CD14-positive monocyte (primary cell): ENCODE data around the gene MDK. TPM values are rescaled to one million over a fixed set of nuclear protein-coding genes. Genes with fewer than 3 reads are reported as not detected.

Source experiments
- DNase-seq, 3 donors: peaks; one replicate each; pipeline ENCODE4 v3.0.0-alpha.2; 2011 to 2022
- H2AFZ ChIP-seq: 2 replicates; pipeline ENCODE4 v1.6.0; 2012; ENCODE audit warnings: mild to moderate bottlenecking, low read depth, low read length, inconsistent platforms; ENCODE audit not compliant: insufficient read depth, poor library complexity, severe bottlenecking
- H3K27ac ChIP-seq, 2 donors: 1 replicate in 1 of 2; 2 replicates in 1 of 2; pipeline ENCODE4 v1.5.1; 2012 to 2013; ENCODE audit warnings: low read length in 2 of 2, control low read depth in 1 of 2, inconsistent platforms in 1 of 2, low read depth in 1 of 2, mild to moderate bottlenecking in 1 of 2
- H3K27me3 ChIP-seq, 2 donors: one replicate each; pipeline versions ENCODE4 v1.6.0 to v1.6.1; 2011 to 2013; ENCODE audit warnings: low read length in 2 of 2; ENCODE audit not compliant: control insufficient read depth in 2 of 2, insufficient read depth in 2 of 2
- H3K36me3 ChIP-seq, 2 donors: replicated peaks in 1 of 2; 1 replicate in 1 of 2; 2 replicates in 1 of 2; pipeline versions ENCODE4 v1.5.1 to v1.6.1; 2012 to 2013; ENCODE audit warnings: low read length in 2 of 2, control low read depth in 1 of 2, inconsistent platforms in 1 of 2, mild to moderate bottlenecking in 1 of 2; ENCODE audit not compliant: insufficient read depth in 2 of 2, control insufficient read depth in 1 of 2
- H3K4me1 ChIP-seq, 2 donors: 1 replicate in 1 of 2; 2 replicates in 1 of 2; pipeline versions ENCODE4 v1.5.1 to v1.6.1; 2012 to 2013; ENCODE audit warnings: low read length in 2 of 2, control low read depth in 1 of 2, inconsistent platforms in 1 of 2, mild to moderate bottlenecking in 1 of 2, moderate library complexity in 1 of 2; ENCODE audit not compliant: insufficient read depth in 2 of 2, control insufficient read depth in 1 of 2
- H3K4me2 ChIP-seq: replicated peaks from 2 replicates; pipeline ENCODE3; 2012; ENCODE audit warnings: low read length, moderate library complexity, mild to moderate bottlenecking; ENCODE audit not compliant: poor library complexity, severe bottlenecking; ENCODE audit errors: extremely low read depth
- H3K4me3 ChIP-seq, 3 experiments: fragments of 200-600 bp in 1 of 3; sonication (generic) in 1 of 3; replicated peaks in 1 of 3; 1 replicate in 2 of 3; 2 replicates in 1 of 3; pipeline ENCODE4 v1.5.1; 2011 to 2013; ENCODE audit warnings: low read length in 3 of 3, mild to moderate bottlenecking in 3 of 3, control low read depth in 2 of 3, low read depth in 2 of 3, inconsistent platforms in 1 of 3, moderate library complexity in 1 of 3
- H3K79me2 ChIP-seq: 2 replicates; pipeline ENCODE4 v1.6.0; 2012; ENCODE audit warnings: mild to moderate bottlenecking, control low read depth, inconsistent platforms, low read length, moderate library complexity; ENCODE audit not compliant: insufficient read depth
- H3K9ac ChIP-seq: 2 replicates; pipeline ENCODE4 v1.6.0; 2017; ENCODE audit warnings: low read length, mild to moderate bottlenecking; ENCODE audit not compliant: insufficient read depth, poor library complexity, severe bottlenecking
- H3K9me3 ChIP-seq, 2 donors: replicated peaks in 1 of 2; 1 replicate in 1 of 2; 2 replicates in 1 of 2; pipeline versions ENCODE4 v1.5.1 to v1.6.1; 2012 to 2013; ENCODE audit warnings: low read length in 2 of 2, control low read depth in 1 of 2; ENCODE audit not compliant: control insufficient read depth in 1 of 2, insufficient read depth in 1 of 2
- H4K20me1 ChIP-seq: 2 replicates; pipeline ENCODE4 v1.6.0; 2012; ENCODE audit warnings: mild to moderate bottlenecking, low read length, control low read depth, moderate library complexity; ENCODE audit not compliant: insufficient read depth
- H3K27ac Mint-ChIP-seq, 7 donors: one replicate each; pipeline ENCODE4 v1.8.0; 2020; ENCODE audit warnings: mild to moderate bottlenecking in 7 of 7, mixed read lengths in 7 of 7, moderate library complexity in 6 of 7, inconsistent platforms in 2 of 7
- H3K27me3 Mint-ChIP-seq, 3 donors: one replicate each; pipeline ENCODE4 v1.8.0; 2021 to 2022; ENCODE audit warnings: low read depth in 3 of 3, mild to moderate bottlenecking in 3 of 3, mixed read lengths in 3 of 3, moderate library complexity in 3 of 3, inconsistent platforms in 1 of 3
- H3K36me3 Mint-ChIP-seq, 2 donors: one replicate each; pipeline ENCODE4 v1.8.0; 2020; ENCODE audit warnings: mixed read lengths in 2 of 2, inconsistent platforms in 1 of 2, mild to moderate bottlenecking in 1 of 2
- H3K4me1 Mint-ChIP-seq: one replicate; pipeline ENCODE4 v1.8.0; 2020; ENCODE audit warnings: mild to moderate bottlenecking, mixed read lengths
- H3K4me3 Mint-ChIP-seq, 2 donors: one replicate each; pipeline ENCODE4 v1.8.0; 2020; ENCODE audit warnings: mild to moderate bottlenecking in 2 of 2, mixed read lengths in 2 of 2, moderate library complexity in 1 of 2
- H3K9me3 Mint-ChIP-seq, 7 donors: one replicate each; pipeline ENCODE4 v1.8.0; 2020 to 2022; ENCODE audit warnings: mixed read lengths in 7 of 7, mild to moderate bottlenecking in 6 of 7, moderate library complexity in 6 of 7, inconsistent platforms in 2 of 7
- WGBS: methylation state at CpG from one replicate; pipeline ENCODE4 v1.1.5; 2013; ENCODE audit warnings: missing lambda C conversion rate; ENCODE audit not compliant: insufficient coverage; 5-methylcytosine and 5-hydroxymethylcytosine counted together
- intact Hi-C, 2 donors: fragments of 100-400 bp; cut with micrococcal nuclease; formaldehyde crosslinking; loops; one replicate each; pipeline versions ENCODE4 v1.15.0 to v1.15.1; 2023
- polyA plus RNA-seq, 3 donors: library from polyadenylated mRNA; depleted of rRNA in 1 of 3; unstranded in 2 of 3; stranded (reverse) in 1 of 3; fragments of 300-500 nt in 2 of 3; fragments of >200 nt in 1 of 3; fragmentation: Illumina TruSeq in 2 of 3; gene quantifications; 1 replicate in 2 of 3; 2 replicates in 1 of 3; pipeline ENCODE4 v1.2.3, GENCODE V29; 2012 to 2021
- TF ChIP-seq, protein P1 (sequence below): fragments of 200-600 bp; IDR thresholded peaks from one replicate; pipeline ENCODE4 v1.8.0; 2022; ENCODE audit warnings: antibody characterized with exemption, mild to moderate bottlenecking

The MDK gene
- polyA plus RNA-seq, 3 donors: 2.8 TPM; not detected in 2

DNA sequence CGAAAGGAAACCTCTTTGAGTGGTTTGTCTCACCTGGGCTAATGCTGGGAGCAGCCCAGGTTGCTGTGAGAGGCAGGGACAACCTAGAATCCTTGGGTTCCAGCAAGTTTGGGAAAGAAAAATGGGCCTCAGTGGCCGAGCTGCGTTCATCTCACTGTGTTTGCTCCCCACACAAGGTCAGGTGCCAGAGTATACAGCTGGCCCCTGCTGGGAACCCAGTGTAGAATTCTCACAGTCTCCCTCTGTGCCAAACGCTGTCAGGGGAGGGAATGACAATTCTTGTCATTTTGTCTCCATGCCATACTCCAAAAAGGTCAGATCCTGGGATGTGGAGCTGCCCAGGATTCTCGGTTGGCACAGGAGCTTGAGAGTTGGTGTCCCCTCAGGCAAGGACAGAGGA, 29.9 kb upstream of the MDK start:
- no peaks in the 10 kb centered on the region for H3K27me3 ChIP-seq
- H3K4me1 ChIP-seq: peaks cover 71 to 89% of the 10 kb centered on the region in 2 donors
- no peak overlapping the region for H3K4me3 ChIP-seq
- no peak overlapping the region for H3K4me2 ChIP-seq
- TF ChIP-seq, protein P1, sequence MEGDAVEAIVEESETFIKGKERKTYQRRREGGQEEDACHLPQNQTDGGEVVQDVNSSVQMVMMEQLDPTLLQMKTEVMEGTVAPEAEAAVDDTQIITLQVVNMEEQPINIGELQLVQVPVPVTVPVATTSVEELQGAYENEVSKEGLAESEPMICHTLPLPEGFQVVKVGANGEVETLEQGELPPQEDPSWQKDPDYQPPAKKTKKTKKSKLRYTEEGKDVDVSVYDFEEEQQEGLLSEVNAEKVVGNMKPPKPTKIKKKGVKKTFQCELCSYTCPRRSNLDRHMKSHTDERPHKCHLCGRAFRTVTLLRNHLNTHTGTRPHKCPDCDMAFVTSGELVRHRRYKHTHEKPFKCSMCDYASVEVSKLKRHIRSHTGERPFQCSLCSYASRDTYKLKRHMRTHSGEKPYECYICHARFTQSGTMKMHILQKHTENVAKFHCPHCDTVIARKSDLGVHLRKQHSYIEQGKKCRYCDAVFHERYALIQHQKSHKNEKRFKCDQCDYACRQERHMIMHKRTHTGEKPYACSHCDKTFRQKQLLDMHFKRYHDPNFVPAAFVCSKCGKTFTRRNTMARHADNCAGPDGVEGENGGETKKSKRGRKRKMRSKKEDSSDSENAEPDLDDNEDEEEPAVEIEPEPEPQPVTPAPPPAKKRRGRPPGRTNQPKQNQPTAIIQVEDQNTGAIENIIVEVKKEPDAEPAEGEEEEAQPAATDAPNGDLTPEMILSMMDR: no peak
- 93% methylated on average over 4 of the region's 5 CpGs for WGBS
- H3K36me3 Mint-ChIP-seq: peaks cover 21 to 65% of the 10 kb centered on the region in 2 donors
- no peaks in the 10 kb centered on the region for H3K27me3 Mint-ChIP-seq
- H3K36me3 ChIP-seq: peaks cover 29 to 51% of the 10 kb centered on the region in 2 donors
- H3K79me2 ChIP-seq: peaks cover 98% of the 10 kb centered on the region
- peaks cover 83% of the 10 kb centered on the region for H3K4me1 Mint-ChIP-seq
- H2AFZ ChIP-seq: no peak overlapping the region
- H3K27ac ChIP-seq: peak overlapping the region in 1 of 2 donors; percentile 70
- peaks cover 97% of the 10 kb centered on the region for H4K20me1 ChIP-seq
- H3K4me3 Mint-ChIP-seq: no peak overlapping the region
- peak overlapping the region in 6 of 7 donors; percentile 6 to 89 (median 66) for H3K27ac Mint-ChIP-seq
- intact Hi-C loops: loop anchor here in 1 of 2 donors (2.0 kb wide), 1 partner anchor 15 kb away; no protein-coding TSS in a partner anchor
- no peak for DNase-seq
- no peaks in the 10 kb centered on the region for H3K9me3 ChIP-seq
- peak overlapping the region; percentile 25 for H3K9ac ChIP-seq
- no peaks in the 10 kb centered on the region for H3K9me3 Mint-ChIP-seq

DNA sequence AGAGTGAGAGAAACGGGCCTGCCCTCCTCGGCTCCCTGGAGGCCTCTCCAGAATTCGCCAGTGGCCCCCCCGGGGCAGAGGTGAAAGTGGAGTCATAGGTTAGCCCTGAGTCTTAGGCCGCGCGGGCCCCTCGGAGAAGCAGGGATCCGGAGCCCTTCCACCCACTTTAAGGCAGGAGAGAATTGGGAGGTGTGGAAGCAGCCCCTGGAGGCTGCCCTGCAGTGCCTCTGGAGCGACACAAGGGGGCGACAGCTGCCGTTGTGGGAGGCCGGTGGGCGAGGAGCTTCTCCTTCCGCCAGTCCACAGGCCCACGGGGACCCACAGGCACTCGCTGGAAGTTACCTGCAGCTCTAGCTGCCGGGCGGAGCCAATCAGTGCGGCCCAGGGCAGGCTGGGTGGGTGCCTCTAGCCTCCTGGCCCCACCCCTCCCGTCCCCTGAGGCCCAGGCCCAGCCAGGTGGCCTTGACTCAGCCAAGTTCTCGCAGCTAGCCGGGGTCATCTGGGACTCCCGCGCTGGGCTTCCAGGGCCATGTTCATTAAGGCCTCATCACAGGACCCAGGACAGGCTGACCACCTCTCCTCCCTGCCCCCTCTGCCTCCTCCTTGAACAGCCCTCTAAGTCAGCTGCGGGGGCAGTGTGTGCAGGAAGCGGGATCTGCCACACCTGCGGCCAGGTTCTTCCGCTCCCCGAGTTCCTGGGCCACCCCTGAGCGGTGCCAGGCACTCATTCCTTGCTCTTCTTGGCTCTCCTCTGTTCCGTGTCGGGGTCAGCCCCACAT, 29.2 kb upstream of the MDK start:
- WGBS: 70% methylated on average over 25 of the region's 33 CpGs
- Mint-ChIP-seq H3K36me3 (peaks cover 21 to 65% of the 10 kb centered on the region in 2 donors), H3K4me1 (peaks cover 85% of the 10 kb centered on the region), H3K4me3 (no peak overlapping the region), H3K9me3 (no peaks in the 10 kb centered on the region), H3K27me3 (no peaks in the 10 kb centered on the region), H3K27ac (peak overlapping the region; percentile 63 to 92 (median 79))
- peak overlapping the region; percentile 25 for H3K9ac ChIP-seq
- H3K9me3 ChIP-seq: no peaks in the 10 kb centered on the region
- TF ChIP-seq, protein P1: peak; percentile 99
- no peak overlapping the region for H2AFZ ChIP-seq
- peak overlapping the region; percentile 22 to 70 for H3K27ac ChIP-seq
- peaks cover 29 to 51% of the 10 kb centered on the region in 2 donors for H3K36me3 ChIP-seq
- H3K27me3 ChIP-seq: no peaks in the 10 kb centered on the region
- intact Hi-C loops: loop anchor here in 1 of 2 donors (2.0 kb wide), 1 partner anchor 15 kb away; no protein-coding TSS in a partner anchor
- H4K20me1 ChIP-seq: peaks cover 98% of the 10 kb centered on the region
- no peak overlapping the region for H3K4me2 ChIP-seq
- H3K79me2 ChIP-seq: peaks cover 99% of the 10 kb centered on the region
- peaks cover 75 to 91% of the 10 kb centered on the region in 2 donors for H3K4me1 ChIP-seq
- DNase-seq: peak; percentile 46 to 62 (median 58)
- no peak overlapping the region for H3K4me3 ChIP-seq
